HepG2 (cell line): ENCODE results near the gene ZFHX3. TPM values are rescaled to one million over a fixed set of nuclear protein-coding genes. Genes with fewer than 3 reads are reported as not detected.

Experiments
- ARNT ChIP-seq: fragments of 450-650 bp; IDR thresholded peaks from 2 replicates; pipeline ENCODE4 v1.6.1; 2017
- CEBPZ ChIP-seq: IDR thresholded peaks from 2 replicates; pipeline ENCODE4 v1.6.1; 2012; ENCODE audit warnings: low read length, improper control_type of control experiment
- ETV6 ChIP-seq: sonication (generic); formaldehyde crosslinking; conservative IDR thresholded peaks from 2 replicates; pipeline ENCODE4 v1.4.0; 2020; ENCODE audit warnings: missing genetic modification reagents
- HIVEP1 ChIP-seq: sonication (generic); formaldehyde crosslinking; IDR thresholded peaks from 2 replicates; pipeline ENCODE4 v1.4.0; 2020; ENCODE audit warnings: mild to moderate bottlenecking, missing genetic modification reagents
- JUN ChIP-seq: sonication (generic); formaldehyde crosslinking; IDR thresholded peaks from 2 replicates; pipeline ENCODE4 v1.4.0; 2020; ENCODE audit warnings: mild to moderate bottlenecking, missing genetic modification reagents
- POGZ ChIP-seq: sonication (generic); formaldehyde crosslinking; IDR thresholded peaks from 2 replicates; pipeline ENCODE4 v1.4.0; 2020; ENCODE audit warnings: mild to moderate bottlenecking, missing genetic modification reagents
- STAT6 ChIP-seq: sonication (generic); formaldehyde crosslinking; IDR thresholded peaks from 2 replicates; pipeline ENCODE4 v1.4.0; 2020; ENCODE audit warnings: missing genetic modification reagents, mild to moderate bottlenecking, borderline replicate concordance
- TFE3 ChIP-seq: IDR thresholded peaks from 2 replicates; pipeline ENCODE4 v1.6.1; 2016
- UBTF ChIP-seq: sonication (generic); formaldehyde crosslinking; IDR thresholded peaks from 2 replicates; pipeline ENCODE4 v1.4.0; 2020; ENCODE audit warnings: mild to moderate bottlenecking, missing genetic modification reagents
- ZBTB3 ChIP-seq: sonication (generic); formaldehyde crosslinking; IDR thresholded peaks from 2 replicates; pipeline ENCODE4 v1.4.0; 2020; ENCODE audit warnings: low read depth, mild to moderate bottlenecking, moderate library complexity, missing genetic modification reagents, borderline replicate concordance
- ZFP90 ChIP-seq: sonication (generic); formaldehyde crosslinking; IDR thresholded peaks from 2 replicates; pipeline ENCODE4 v1.8.0; 2022; ENCODE audit warnings: missing genetic modification reagents, mild to moderate bottlenecking, inconsistent platforms, borderline replicate concordance
- ZNF230 ChIP-seq: sonication (generic); formaldehyde crosslinking; IDR thresholded peaks from 2 replicates; pipeline ENCODE4 v1.4.0; 2020; ENCODE audit warnings: mild to moderate bottlenecking, missing genetic modification reagents
- ZNF337 ChIP-seq: sonication (generic); formaldehyde crosslinking; IDR thresholded peaks from 2 replicates; pipeline ENCODE4 v1.5.1; 2020; ENCODE audit warnings: missing genetic modification reagents, low read depth, mild to moderate bottlenecking, borderline replicate concordance
- ZNF362 ChIP-seq: sonication (generic); formaldehyde crosslinking; IDR thresholded peaks from 2 replicates; pipeline ENCODE4 v1.4.0; 2020; ENCODE audit warnings: missing genetic modification reagents, mild to moderate bottlenecking, borderline replicate concordance
- ZNF431 ChIP-seq: sonication (generic); formaldehyde crosslinking; IDR thresholded peaks from 2 replicates; pipeline ENCODE4 v1.9.0; 2022; ENCODE audit warnings: missing genetic modification reagents, low read depth, mild to moderate bottlenecking, borderline replicate concordance
- ZNF570 ChIP-seq: sonication (generic); formaldehyde crosslinking; IDR thresholded peaks from 2 replicates; pipeline ENCODE4 v1.4.0; 2020; ENCODE audit warnings: mild to moderate bottlenecking, missing genetic modification reagents, borderline replicate concordance
- ZNF878 ChIP-seq: sonication (generic); formaldehyde crosslinking; IDR thresholded peaks from 2 replicates; pipeline ENCODE4 v1.8.1; 2023; ENCODE audit warnings: mild to moderate bottlenecking, missing genetic modification reagents, moderate library complexity
- polyA plus RNA-seq, 8 experiments: library from polyadenylated mRNA; depleted of rRNA in 3 of 8; stranded (reverse) in 7 of 8; unstranded in 1 of 8; fragments of >200 nt; fragmentation: Illumina TruSeq in 4 of 8; extraction: Trizol in 4 of 8; gene quantifications; 2 replicates each; pipeline versions ENCODE4 v1.2.1 to v1.2.3, GENCODE V29; 2011 to 2016; ENCODE audit warnings: low read depth in 4 of 8, missing spikeins in 1 of 8, mixed read lengths in 1 of 8; ENCODE audit not compliant: insufficient read depth in 1 of 8
- total RNA-seq, 5 experiments: library from RNA; depleted of rRNA; stranded (reverse); fragments of >200 nt; fragmentation: Illumina TruSeq; extraction: Trizol; gene quantifications; 2 replicates each; pipeline ENCODE4 v1.2.3, GENCODE V29; 2016; ENCODE audit warnings: low read depth in 1 of 5

ZFHX3 gene
- total and polyA plus RNA-seq, 2 of the 13 experiments (the other 11 are each of a cell fraction or from before 2014, with no cell fraction given): 5.0 to 6.0 TPM

- TF ChIP-seq UBTF (CRISPR knock-in tag) (peak; percentile 61), JUN (CRISPR knock-in tag) (no peak), ETV6 (CRISPR knock-in tag) (no peak), ZNF570 (CRISPR knock-in tag) (no peak), ZNF337 (CRISPR knock-in tag) (no peak), ZNF431 (CRISPR knock-in tag) (peak; percentile 67; the same call in 1 of the 2 replicates), ZNF878 (no peak), CEBPZ (no peak), HIVEP1 (CRISPR knock-in tag) (no peak), ARNT (no peak), ZFP90 (peak; percentile 72; the same call in 1 of the 2 replicates), POGZ (peak; percentile 76), TFE3 (0 out of 2 replicates have a peak, but pooled peaks have one; percentile 27), STAT6 (CRISPR knock-in tag) (no peak), ZNF362 (no peak), ZBTB3 (CRISPR knock-in tag) (no peak), ZNF230 (no peak)
These were observed 558 bp upstream of the ZFHX3 start (continued) for GRCh38 chr16:73048292-73049080.
